Measurements from ENCODE around the gene TPGS1.

GRCh38 chr19:541699-542098 lies 34.4 kb downstream of the TPGS1 start:
- no peak for TF ChIP-seq CTCF (IDR thresholded peaks at IDR 0.05)
- TF ChIP-seq POLR2AphosphoS5 (IDR thresholded peaks at IDR 0.05): no peak
